D721Med (cell line): ENCODE data around the gene ANKLE2.

Source experiments
- DNase-seq: peaks from one replicate; pipeline ENCODE4 v3.0.0; 2011; ENCODE audit warnings: low spot score; ENCODE audit not compliant: insufficient read length
- FAIRE-seq: peaks from 2 replicates; lab custom pipeline; 2011; peaks lifted over from hg19 to GRCh38; lab: Jason Lieb, UNC
- TF ChIP-seq, protein P1 (sequence below): IDR thresholded peaks from 2 replicates; pipeline ENCODE4 v1.5.1; 2012; ENCODE audit warnings: mild to moderate bottlenecking, control low read depth; ENCODE audit not compliant: insufficient read depth; ENCODE audit errors: missing control alignments

ANKLE2 gene

DNA sequence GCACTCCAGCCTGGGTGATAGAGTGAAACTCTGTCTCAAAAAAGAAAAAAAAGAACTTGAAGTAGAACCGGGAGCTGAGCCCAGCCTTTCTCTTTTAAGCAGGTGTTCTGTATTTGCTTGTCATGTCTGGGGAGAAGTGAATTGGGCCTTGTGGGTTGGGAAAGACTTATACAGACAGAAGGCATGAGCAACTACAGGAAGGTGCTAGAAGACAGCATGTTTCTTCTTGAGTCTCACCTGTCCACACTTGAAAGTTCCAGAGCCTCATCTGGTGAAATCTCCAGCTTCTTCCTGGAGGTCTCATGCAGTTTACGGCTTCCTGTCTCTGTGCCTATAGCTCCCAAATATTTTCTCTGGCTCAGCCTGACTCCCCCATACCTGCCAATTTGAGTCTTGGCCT, 48.5 kb downstream of the ANKLE2 start:
- FAIRE-seq (no peak), DNase-seq (no peak)
- TF ChIP-seq, protein P1, sequence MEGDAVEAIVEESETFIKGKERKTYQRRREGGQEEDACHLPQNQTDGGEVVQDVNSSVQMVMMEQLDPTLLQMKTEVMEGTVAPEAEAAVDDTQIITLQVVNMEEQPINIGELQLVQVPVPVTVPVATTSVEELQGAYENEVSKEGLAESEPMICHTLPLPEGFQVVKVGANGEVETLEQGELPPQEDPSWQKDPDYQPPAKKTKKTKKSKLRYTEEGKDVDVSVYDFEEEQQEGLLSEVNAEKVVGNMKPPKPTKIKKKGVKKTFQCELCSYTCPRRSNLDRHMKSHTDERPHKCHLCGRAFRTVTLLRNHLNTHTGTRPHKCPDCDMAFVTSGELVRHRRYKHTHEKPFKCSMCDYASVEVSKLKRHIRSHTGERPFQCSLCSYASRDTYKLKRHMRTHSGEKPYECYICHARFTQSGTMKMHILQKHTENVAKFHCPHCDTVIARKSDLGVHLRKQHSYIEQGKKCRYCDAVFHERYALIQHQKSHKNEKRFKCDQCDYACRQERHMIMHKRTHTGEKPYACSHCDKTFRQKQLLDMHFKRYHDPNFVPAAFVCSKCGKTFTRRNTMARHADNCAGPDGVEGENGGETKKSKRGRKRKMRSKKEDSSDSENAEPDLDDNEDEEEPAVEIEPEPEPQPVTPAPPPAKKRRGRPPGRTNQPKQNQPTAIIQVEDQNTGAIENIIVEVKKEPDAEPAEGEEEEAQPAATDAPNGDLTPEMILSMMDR, result no peak

DNA sequence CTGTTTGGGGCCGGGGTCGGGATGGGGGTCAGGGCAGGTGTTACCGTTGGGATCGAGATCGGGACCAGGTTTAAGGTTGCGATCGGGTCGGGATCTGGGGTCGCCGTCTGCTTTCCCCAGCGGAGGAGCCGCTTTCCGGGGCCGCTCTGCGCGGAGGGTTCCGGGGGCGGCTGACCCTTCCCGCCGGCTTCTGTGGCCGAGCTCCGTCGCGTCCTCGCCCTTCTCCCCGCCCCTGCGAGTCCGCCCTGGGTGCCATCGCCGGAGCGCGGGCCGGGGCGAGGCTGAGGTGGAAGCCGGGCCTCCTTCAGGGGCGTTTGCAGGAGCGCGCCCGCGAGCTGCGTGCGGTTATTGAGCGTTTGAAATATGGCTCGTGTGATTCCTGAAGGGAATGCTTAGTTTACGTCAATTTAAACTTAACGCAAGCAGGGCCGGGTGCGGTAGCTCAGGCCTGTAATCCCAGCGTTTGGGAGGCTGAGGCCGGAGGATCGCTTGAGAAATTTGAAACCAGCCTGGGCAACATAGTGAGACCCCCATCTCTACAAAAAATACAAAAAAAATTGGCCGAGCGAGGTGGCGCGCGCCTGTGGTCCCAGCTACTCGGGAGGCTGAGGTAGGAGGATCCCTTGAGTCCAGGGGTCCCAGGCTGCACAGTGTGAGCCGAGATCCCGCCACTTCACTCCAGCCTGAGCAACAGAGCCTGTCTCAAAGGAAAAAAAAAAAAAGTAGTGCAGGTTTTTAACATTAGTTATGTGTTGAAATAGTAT, 50.4 kb downstream of the ANKLE2 start:
- no peak for DNase-seq
- TF ChIP-seq, protein P1, result no peak
- FAIRE-seq, result no peak

DNA sequence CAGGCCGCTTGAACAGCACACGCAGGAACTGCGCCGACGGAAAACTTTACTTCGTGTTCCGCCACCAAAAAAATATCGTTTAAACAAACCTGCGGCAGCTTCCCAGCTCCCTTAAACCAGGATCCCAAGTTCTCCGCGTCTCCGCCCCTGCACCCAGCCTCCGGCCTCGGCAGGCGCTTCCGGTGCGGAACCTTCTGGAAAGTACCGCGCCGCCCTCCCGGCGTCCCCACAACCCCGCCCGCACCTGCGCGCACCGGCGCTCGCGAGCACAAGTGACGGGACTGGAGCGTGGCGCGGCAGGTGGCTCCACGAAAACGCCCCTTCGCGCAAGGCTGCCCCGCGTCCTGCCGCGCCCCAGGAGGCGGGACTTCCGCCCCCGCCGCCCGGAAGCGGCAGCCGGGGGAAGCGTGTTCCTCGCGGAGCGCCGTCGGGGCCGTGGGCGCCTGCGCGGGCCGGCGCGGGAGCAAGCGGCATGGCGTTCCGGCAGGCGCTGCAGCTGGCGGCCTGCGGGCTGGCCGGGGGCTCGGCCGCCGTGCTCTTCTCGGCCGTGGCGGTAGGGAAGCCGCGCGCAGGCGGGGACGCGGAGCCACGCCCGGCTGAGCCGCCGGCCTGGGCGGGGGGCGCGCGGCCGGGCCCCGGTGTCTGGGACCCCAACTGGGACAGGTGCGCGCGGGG, 51.1 kb downstream of the ANKLE2 start, which contains the start of gene PGAM5:
PGAM5 (plus strand) TSS at position 438 of the 675 bp plus-strand sequence; CDS start at position 473, 35 bp downstream.
- no peak for FAIRE-seq
- DNase-seq, result peak; percentile 74
- TF ChIP-seq, protein P1, result no peak

DNA sequence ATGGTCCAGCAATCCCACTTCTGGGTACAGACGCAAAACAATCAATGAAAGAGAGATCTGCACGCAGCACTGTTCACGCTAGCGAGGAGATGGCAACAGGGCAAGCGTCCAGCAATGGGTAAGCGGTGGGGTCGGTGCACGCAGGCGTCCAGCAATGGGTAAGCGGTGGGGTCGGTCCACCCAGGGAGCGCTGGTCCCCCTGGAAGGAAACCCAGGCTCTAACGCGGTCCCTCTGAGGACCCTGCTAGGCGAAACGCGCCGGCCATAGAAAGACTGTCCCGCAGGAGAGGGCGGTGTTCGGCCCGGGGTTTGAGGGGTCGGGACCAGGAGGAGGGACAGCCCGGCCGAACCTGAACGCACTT, 51.6 kb downstream of the ANKLE2 start:
- FAIRE-seq (no peak), DNase-seq (no peak)
- TF ChIP-seq, protein P1, result no peak

DNA sequence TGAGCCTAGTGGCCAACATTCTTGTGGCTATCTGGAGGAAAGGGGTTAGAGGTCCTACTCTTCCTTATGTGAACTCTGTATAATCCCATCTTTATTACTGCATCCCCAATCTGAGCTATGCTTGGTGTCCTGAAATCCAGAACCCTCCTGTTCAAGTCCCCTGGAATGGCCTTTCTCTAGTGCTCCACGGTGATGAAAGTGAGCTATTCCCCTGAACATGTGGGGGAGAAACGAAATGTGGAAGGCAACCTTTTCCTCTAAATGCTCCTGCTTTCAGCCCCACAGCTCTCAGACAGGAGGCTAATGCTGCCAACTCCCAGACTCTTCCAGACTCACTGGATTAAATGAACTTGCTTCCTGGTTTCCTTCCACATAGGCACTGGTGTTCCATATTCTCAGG, 53.5 kb downstream of the ANKLE2 start:
- no peak for DNase-seq
- FAIRE-seq, result no peak
- TF ChIP-seq, protein P1, result no peak

DNA sequence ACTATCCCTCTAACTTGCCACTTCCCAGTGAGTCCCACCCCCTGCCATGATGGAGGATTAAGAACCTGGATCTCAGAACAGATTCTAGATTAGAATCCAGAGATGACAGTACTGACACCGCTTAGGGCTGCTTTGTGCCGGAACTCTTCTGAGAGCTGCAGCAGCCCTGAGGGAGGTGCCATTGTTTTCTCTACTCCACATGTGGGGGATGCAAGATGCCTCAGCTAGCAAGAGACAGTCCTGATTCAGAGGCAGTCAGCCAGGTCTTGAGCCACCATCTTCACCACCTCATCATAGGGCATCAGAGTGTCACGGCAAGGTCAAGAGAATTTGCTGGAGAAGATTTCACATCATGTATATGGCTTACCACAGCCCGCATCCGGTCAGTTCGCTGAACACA, 54.4 kb downstream of the ANKLE2 start:
- DNase-seq, result no peak
- FAIRE-seq, result no peak
- TF ChIP-seq, protein P1, result no peak

DNA sequence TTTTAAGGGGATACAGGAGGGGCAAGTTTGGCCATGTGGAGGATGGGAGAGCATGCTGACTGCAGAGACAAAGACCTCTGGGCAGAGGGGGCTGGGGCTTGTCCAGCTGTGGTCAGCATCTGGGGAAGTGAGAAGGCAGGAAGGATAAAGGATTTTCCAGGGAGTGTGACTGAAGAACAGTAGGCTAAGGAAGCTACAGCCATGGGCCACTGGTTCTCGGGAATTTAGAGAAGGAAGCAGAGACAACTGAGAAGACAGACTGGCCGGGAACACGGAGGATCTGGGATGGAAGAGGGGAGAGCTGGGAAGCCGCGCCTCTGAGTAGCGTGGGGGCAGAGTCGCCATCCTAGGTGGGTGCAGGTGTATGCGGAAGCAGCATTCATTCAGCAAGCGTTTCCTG, 58.0 kb downstream of the ANKLE2 start:
- FAIRE-seq (no peak), DNase-seq (no peak)

More for the DNA sequence above, 58.0 kb downstream of the ANKLE2 start:
- TF ChIP-seq, protein P1, result no peak
